RPMI8226 (cell line): ENCODE measurements around the gene COQ7.
A peak's percentile ranks its signal among the peaks of the same experiment; 100 is the strongest.

Experiments
- DNase-seq: peaks from one replicate; pipeline ENCODE4 v3.0.0-alpha.2; 2015

Gene COQ7

GRCh38 chr16:19086322-19087199 lies 19.1 kb downstream of the COQ7 start:
- peak; percentile 89 for DNase-seq

GRCh38 chr16:19088341-19088916 lies 21.0 kb downstream of the COQ7 start:
- DNase-seq, result no peak

- DNase-seq, result no peak
Measured at GRCh38 chr16:19089410-19089955, 22.1 kb downstream of the COQ7 start.

GRCh38 chr16:19090916-19091315 lies 23.5 kb downstream of the COQ7 start:
- no peak for DNase-seq

- no peak for DNase-seq
Measured at GRCh38 chr16:19092653-19093410, 25.4 kb downstream of the COQ7 start.

- DNase-seq, result no peak
Measured at GRCh38 chr16:19093631-19094541, 26.5 kb downstream of the COQ7 start.

- DNase-seq, result peak; percentile 84
Measured at GRCh38 chr16:19094542-19095365, 27.3 kb downstream of the COQ7 start.

- DNase-seq, result peak; percentile 78
Measured at GRCh38 chr16:19095654-19096053, 28.2 kb downstream of the COQ7 start.

- no peak for DNase-seq
Measured at GRCh38 chr16:19098173-19098572, 30.8 kb downstream of the COQ7 start.

- no peak for DNase-seq
Measured at GRCh38 chr16:19102187-19102872, 34.9 kb downstream of the COQ7 start.

GRCh38 chr16:19104607-19105006 lies 37.2 kb downstream of the COQ7 start:
- DNase-seq, result no peak

- DNase-seq, result no peak
Measured at GRCh38 chr16:19105131-19105530, 37.7 kb downstream of the COQ7 start.

- no peak for DNase-seq
Measured at GRCh38 chr16:19105891-19106624, 38.6 kb downstream of the COQ7 start.

- no peak for DNase-seq
Measured at GRCh38 chr16:19106625-19107020, 39.2 kb downstream of the COQ7 start.

GRCh38 chr16:19108409-19109287 lies 41.2 kb downstream of the COQ7 start:
- no peak for DNase-seq

- DNase-seq, result no peak
Measured at GRCh38 chr16:19109288-19109664, 41.9 kb downstream of the COQ7 start.

- no peak for DNase-seq
Measured at GRCh38 chr16:19110537-19111360, 43.3 kb downstream of the COQ7 start.

GRCh38 chr16:19112099-19112407 lies 44.6 kb downstream of the COQ7 start:
- no peak for DNase-seq
